Stimulated activated CD4-positive, alpha-beta T cell treated with anti-CD3 and anti-CD28 coated beads, Interleukin-15, amount 100 ng/mL, for 1 hour (primary cell): ENCODE data around the gene PCDH9.
A peak's percentile ranks its signal among the peaks of the same experiment; 100 is the strongest.

Experiments used
- DNase-seq, 2 donors: peaks; one replicate each; pipeline ENCODE4 v3.0.0-alpha.2; 2020; ENCODE audit warnings: low read depth in 1 of 2, low spot score in 1 of 2

Gene PCDH9

GRCh38 chr13:67226696-67227095 lies 3.4 kb downstream of the PCDH9 start:
- no peak for DNase-seq

DNA sequence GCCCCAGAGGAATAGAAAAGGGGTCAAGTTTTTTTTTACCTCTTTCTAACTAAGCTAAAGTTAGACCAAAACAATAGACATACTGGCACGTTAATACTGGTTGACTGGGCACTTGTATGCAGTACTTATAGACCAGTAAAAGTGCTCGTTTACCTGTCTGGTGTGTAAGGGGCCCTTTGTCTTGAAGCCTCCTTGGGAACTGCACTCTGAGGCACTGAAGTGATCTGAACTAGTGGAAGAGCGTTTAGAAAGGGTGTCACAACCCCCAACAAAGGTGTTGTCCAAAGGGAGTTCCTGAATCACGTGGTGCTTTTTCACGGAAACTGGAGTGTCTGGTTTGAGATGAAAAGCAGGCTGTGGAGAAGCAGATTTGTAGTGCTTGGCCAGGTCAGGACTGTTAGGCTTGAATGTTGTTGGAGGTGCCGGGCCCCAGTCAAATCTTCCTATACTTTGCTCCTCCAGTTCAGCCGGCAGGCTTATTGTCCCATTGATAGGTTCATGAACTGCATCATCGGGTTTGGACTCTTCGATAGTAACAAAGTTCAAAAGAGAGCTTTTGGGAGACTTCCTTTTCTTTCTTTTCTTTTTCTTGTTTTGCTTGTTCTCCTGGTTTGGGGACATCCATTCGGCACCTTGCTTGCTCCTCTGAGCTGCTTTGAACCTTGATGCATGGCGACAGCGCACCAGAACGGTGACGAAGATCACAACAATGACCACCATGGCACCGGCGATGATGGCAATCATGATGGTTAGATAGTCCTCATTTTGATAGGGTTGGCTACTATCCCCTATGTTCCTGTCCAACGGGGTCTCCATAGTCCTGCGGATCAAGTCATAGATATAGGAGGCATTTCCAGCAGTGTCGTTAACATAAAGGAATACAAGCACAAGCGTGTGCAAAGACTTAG lies 4.6 kb downstream of the PCDH9 start:
- no peak for DNase-seq

DNA sequence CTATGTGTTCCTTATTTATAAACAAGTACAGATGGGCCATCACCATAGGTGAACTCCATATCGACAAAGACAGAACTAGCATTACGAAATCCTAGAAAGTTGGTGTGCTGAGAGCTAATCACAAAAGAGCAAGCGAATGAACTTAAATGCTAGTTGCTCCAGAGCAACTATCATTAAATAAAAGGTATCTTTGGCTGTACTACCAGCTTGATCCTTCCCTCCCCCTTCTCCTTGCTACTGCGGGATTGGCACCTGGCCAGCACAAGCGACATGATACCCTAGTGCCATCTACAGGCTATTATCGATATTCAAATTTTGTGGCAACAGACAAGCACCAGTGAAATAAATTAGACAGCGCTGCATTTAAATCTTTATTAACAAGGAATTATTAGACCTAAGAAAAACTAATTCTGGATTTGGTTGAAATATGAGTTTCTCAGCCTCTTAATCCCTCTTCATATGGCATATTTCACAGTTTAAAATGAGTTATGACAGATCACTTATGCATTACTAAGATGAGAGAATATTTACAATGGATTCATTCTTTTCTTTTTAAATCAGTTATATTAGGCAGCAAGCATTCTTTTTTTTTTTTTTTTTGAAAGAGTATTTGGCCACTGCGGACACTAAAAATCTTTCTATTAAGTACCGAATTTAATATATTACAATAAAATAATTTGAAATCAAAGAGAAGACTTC lies 5.8 kb downstream of the PCDH9 start:
- DNase-seq = peak in 1 of 2 donors; percentile 32

DNA sequence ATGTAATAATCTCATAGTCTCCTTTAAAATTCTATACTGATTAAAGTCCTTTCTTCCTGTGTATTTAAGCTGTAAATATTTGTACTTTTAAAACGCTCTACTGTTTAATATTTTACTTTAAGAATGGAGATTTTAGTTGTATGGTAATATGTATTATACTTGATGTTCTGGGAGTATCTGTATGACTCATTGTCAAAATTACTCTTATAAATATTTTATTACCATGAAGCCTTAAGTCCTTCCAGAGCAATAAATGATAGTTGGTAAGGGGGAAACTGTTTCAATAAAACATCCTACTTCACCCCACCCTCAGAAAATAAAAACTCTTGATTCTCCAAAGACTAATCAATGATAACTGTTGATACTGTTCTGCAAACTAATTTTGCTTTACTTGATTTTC lies 6.4 kb downstream of the PCDH9 start:
- no peak for DNase-seq

- DNase-seq = no peak
Observed at GRCh38 chr13:67223024-67223423, 7.1 kb downstream of the PCDH9 start.

- DNase-seq = no peak
Observed at GRCh38 chr13:67221630-67222226, 8.4 kb downstream of the PCDH9 start.

DNA sequence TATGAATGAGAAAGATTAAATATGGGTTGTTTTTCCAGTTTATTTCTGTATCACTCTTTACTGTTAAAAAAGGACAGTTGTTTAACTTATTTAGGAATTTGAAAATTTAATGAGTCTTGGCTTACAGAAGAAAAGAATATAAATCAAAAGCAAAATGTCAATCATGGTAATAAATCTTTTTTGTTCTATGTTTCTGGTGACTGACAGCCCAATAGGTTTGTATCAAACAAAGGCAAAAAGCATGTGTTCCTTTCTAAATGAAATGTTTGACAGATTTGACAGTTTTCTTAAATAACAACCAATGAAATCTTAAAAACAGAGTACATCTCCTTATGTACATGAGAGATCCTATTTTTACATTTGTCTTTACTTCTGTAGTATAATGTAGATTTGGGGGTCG lies 11.0 kb downstream of the PCDH9 start:
- DNase-seq = no peak

DNA sequence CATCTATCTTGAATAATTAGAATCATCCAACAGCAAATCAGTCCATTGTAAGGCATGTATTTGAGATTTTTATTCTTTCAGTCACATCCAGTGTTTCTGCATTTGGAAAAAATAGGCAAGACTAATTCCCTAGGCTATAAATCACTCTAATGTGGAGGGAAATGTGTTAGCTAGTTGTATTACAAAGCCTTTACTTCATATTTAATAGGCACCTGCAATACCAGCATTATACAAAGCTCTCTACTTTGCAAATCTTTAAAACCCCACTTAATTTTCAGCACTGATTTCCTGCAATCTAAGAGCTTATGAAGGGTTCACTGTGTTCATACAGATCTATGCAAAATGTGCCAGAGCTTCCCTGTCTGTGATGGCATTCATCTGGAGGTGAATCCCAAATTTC lies 12.3 kb downstream of the PCDH9 start:
- DNase-seq = no peak

GRCh38 chr13:67216864-67217263 lies 13.3 kb downstream of the PCDH9 start:
- DNase-seq = no peak

GRCh38 chr13:67210208-67210607 lies 19.9 kb downstream of the PCDH9 start:
- no peak for DNase-seq

DNA sequence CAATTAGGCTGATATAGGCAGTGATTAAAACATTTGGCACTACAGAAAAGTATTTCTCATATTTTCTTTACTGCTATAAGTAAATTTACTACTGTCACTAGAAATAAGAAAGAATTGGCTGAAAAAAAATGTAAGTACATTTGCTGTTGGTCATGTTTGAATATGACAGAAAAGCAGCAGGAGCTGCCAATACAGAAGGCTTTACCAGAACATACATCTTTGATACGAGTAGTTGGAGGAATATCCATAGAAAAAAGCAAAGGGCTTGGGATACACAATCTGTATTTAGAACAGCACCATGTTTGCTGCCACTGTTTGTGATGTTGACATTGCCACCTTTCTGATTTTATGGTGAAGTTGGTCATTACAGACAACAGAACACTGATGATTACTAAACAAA lies 21.6 kb downstream of the PCDH9 start:
- DNase-seq = no peak

- DNase-seq = no peak
Observed at GRCh38 chr13:67204764-67205163, 25.4 kb downstream of the PCDH9 start.

DNA sequence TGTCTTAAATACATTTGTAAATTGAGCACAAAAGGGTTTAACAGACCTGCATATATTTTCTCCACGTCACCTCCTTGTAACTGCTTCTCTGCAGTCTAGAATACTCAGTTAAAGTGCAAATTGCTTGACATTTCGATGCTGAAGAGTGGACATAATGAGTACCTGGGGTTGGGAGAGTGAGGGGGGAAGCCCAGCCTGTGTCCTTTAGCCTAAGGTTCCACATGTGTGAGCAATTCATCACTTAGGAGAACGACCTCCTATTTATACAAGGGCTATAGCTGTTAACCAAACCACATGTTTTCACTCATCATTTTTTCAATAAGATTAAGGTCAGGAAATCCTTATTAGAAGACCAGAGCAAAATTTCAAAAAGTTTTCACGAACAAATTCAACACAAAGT lies 29.5 kb downstream of the PCDH9 start:
- DNase-seq = no peak

GRCh38 chr13:67200183-67200582 lies 30.0 kb downstream of the PCDH9 start:
- DNase-seq = no peak

DNA sequence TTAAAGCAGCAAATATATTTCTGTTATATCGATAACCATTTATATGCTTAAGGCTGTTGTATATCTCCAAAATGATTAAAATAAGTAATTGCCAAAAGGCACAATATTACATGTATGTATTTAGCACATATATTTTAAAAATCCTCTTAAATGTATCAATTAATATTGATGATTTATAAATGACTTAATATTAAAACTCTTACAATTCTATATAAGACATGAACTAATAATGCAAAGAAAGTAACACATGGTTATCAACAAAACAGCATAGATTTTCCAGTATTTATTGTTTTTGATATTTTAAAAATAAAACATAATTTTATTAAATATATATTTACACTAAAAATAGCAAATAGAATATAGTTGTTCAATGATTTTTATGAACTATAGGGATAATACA lies 32.4 kb downstream of the PCDH9 start:
- DNase-seq = no peak

- DNase-seq = no peak
Observed at GRCh38 chr13:67193979-67194378, 36.2 kb downstream of the PCDH9 start.

GRCh38 chr13:67192751-67193150 lies 37.4 kb downstream of the PCDH9 start:
- DNase-seq = no peak

DNA sequence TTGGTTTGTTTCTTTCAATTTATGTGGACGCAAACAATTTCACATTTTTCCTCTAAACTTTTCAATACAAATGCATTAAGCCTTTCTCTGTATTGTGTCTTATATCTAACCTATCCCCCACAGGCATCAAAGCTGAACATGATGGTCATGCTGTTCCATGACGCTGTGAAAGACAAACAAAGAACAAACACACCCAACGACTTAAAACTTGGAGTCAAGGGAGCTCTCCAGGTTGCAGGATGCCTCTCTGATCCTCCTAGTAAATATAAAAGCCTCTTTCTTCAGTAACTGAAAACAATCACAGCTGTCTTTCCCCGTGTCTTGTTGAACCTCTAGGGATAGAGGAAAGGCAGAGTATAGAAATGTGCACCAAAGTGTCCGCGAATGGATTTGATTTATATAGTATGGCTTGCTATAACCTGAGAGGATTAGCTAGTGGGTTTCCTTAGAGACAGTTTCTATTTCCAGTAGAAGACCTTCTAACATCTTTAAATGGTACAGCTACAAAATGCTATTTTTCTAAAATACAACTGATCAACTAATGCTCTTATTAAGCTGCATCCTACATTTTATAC lies 43.1 kb downstream of the PCDH9 start:
- no peak for DNase-seq

DNA sequence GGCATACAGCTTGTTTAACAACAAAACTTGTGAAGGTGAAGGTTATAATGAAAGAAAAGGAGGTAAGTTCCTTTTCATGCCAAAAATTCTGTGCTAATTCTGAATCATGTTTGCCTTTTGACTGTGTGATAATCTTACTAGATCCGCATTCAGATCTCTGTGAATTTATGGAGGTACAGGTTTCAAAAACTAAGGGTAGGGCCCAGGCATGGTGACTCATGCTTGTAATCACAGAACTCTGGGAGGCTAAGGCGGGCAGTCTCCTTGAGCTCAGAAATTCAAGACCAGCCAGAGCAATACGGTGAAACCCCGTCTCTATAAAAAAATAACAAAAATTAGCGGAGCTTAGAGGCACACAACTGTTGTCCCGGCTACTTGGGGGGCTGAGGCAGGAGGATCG lies 45.9 kb downstream of the PCDH9 start:
- DNase-seq = no peak

GRCh38 chr13:67183151-67183550 lies 47.0 kb downstream of the PCDH9 start:
- DNase-seq = no peak

DNA sequence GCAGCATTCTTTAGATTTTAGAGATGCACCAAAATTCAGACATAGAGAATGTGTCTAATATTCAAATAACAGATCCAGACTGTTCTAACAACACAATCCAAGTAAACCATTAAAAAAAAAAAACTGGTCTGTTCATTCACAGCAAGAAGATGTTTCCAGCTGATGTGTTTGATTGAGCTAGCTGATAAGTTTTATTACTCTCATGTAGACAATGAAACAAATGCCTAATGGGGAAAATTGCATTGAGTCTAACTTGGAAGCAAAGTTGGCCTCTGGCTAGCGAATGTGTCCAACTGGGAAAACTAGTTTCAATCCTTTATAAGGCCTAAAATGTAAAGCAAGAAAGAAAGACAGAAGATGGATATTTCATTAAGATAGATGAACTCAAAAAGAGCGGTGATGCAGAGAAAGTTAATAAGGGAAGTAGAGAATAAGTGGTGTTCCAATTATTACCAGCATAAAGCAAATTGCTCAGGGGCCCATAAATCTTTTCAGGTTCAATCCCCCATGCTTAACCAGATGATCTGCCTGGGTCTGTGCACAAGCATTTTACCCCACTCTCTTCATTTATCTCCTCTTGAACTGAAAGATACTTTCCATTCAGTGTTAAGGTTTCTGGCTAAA lies 54.2 kb downstream of the PCDH9 start:
- DNase-seq = no peak
